Measurements from ENCODE around the gene LACC1. TPM values are rescaled to one million over a fixed set of nuclear protein-coding genes. Genes with fewer than 3 reads are reported as not detected.

Gene LACC1
- total and polyA plus RNA-seq, 2 of the 13 experiments (the other 11 are each of a cell fraction or from before 2014, with no cell fraction given), result 0.92 to 1.7 TPM

GRCh38 chr13:43838909-43839308, 40.8 kb upstream of the LACC1 start:
- Histone ChIP-seq H3K79me2 (ENCODE audit: insufficient read depth, low read length) (no peaks in the 10 kb centered on the region), H3K4me1 (ENCODE audit: insufficient read depth, low read length) (no peaks in the 10 kb centered on the region), H3K4me2 (ENCODE audit: low read depth, low read length) (no peak overlapping the region), H3K27ac (ENCODE audit: extremely low read length, insufficient read depth, low read length) (no peak overlapping the region), H3K9ac (ENCODE audit: insufficient read depth, low read depth, low read length) (no peak overlapping the region), H3K36me3 (replicated peaks in 1 of 2; ENCODE audit: control insufficient read depth in 1 of 2, insufficient read depth in 2 of 2, low read length in 2 of 2) (no peaks in the 10 kb centered on the region), H4K20me1 (ENCODE audit: insufficient read depth, low read length) (no peaks in the 10 kb centered on the region), H2AFZ (ENCODE audit: low read length) (no peak overlapping the region), H3K4me3 (replicated peaks in 1 of 3; ENCODE audit: insufficient read depth in 1 of 3, low read depth in 2 of 3, low read length in 3 of 3) (no peak overlapping the region), H3K27me3 (ENCODE audit: control insufficient read depth in 1 of 2, insufficient read depth in 2 of 2, low read length in 2 of 2) (no peaks in the 10 kb centered on the region), H3K9me3 (ENCODE audit: low read length) (no peaks in the 10 kb centered on the region)
- in situ Hi-C loops (cut with HindIII; ENCODE audit: extremely low pct_ligation_motif_present, low pct_unique_long_range_greater_than_20kb), result no loop called here
- ATAC-seq (no peak), DNase-seq (ENCODE audit: low spot score) (no peak), FAIRE-seq (no peak)
- no peak for TF ChIP-seq CAMTA2 (CRISPR knock-in tag; IDR thresholded peaks at IDR 0.05; ENCODE audit: borderline replicate concordance)
- TF ChIP-seq ZNF143 (CRISPR knock-in tag; IDR thresholded peaks at IDR 0.05), result no peak
- TF ChIP-seq SP5 (CRISPR knock-in tag; IDR thresholded peaks at IDR 0.05; ENCODE audit: borderline replicate concordance, low read depth), result no peak
- no peak for TF ChIP-seq ERF (CRISPR knock-in tag; IDR thresholded peaks at IDR 0.05)
- TF ChIP-seq CENPX (CRISPR knock-in tag; IDR thresholded peaks at IDR 0.05), result no peak
- no peak for TF ChIP-seq TOE1 (CRISPR knock-in tag; IDR thresholded peaks at IDR 0.05)
- TF ChIP-seq, protein P1, sequence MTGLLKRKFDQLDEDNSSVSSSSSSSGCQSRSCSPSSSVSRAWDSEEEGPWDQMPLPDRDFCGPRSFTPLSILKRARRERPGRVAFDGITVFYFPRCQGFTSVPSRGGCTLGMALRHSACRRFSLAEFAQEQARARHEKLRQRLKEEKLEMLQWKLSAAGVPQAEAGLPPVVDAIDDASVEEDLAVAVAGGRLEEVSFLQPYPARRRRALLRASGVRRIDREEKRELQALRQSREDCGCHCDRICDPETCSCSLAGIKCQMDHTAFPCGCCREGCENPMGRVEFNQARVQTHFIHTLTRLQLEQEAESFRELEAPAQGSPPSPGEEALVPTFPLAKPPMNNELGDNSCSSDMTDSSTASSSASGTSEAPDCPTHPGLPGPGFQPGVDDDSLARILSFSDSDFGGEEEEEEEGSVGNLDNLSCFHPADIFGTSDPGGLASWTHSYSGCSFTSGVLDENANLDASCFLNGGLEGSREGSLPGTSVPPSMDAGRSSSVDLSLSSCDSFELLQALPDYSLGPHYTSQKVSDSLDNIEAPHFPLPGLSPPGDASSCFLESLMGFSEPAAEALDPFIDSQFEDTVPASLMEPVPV (CRISPR knock-in tag; IDR thresholded peaks at IDR 0.05), result no peak
- no peak for TF ChIP-seq ZNF660 (CRISPR knock-in tag; IDR thresholded peaks at IDR 0.05; ENCODE audit: borderline replicate concordance, low read depth)
- no peak for TF ChIP-seq BHLHE40 (IDR thresholded peaks at IDR 0.05; ENCODE audit: low read length)
- TF ChIP-seq ZNF577 (CRISPR knock-in tag; IDR thresholded peaks at IDR 0.05; ENCODE audit: borderline replicate concordance, low read depth), result no peak
- TF ChIP-seq, protein P2, sequence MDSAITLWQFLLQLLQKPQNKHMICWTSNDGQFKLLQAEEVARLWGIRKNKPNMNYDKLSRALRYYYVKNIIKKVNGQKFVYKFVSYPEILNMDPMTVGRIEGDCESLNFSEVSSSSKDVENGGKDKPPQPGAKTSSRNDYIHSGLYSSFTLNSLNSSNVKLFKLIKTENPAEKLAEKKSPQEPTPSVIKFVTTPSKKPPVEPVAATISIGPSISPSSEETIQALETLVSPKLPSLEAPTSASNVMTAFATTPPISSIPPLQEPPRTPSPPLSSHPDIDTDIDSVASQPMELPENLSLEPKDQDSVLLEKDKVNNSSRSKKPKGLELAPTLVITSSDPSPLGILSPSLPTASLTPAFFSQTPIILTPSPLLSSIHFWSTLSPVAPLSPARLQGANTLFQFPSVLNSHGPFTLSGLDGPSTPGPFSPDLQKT (CRISPR knock-in tag; IDR thresholded peaks at IDR 0.05; ENCODE audit: borderline replicate concordance), result no peak
- no peak for TF ChIP-seq ZBTB14 (CRISPR knock-in tag; IDR thresholded peaks at IDR 0.05)
- TF ChIP-seq ZNF513 (CRISPR knock-in tag; conservative IDR thresholded peaks at IDR 0.05), result no peak
- ChIA-PET CTCF (ENCODE audit: low intra/inter-chr PET ratio, low total read pairs) (no interaction called here), POLR2A (no interaction called here)
- no TSS peak for BruUV-seq (replicated peaks)
- WGBS (ENCODE audit: low lambda C conversion rate), result 35% methylated on average over 4 of the region's 4 CpGs
- intact Hi-C loops (cut with micrococcal nuclease; ENCODE audit: unreplicated experiment), result no loop called here

Data from HepG2 (cell line).